ENCODE measurements around the gene AASS. TPM values are rescaled to one million over a fixed set of nuclear protein-coding genes. Genes with fewer than 3 reads are reported as not detected.

The AASS gene
- total RNA-seq, 4 donors from 2014 or later, result 7.9 to 20.6 (median 15.5) TPM

DNA sequence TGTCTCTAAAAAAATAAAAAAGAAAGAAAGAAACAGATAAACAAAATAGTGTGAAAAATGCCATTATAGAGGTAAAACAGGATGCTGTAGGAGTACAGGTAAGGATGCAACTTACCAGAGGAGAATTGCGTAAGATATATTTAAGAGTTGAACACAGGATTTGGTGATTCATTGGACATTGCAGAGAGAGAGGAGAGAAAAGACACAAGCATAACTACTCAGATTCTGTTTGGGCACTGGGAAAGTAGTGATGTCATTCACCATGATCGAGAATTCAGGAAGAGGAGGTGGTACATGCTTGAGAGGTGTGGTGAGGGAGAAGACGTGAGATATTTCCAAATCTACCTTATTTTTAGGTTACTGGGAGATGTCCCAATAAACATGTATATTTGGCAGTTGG lies 97.6 kb downstream of the AASS start:
- Histone ChIP-seq H3K27ac (no peak overlapping the region), H3K27me3 (no peaks in the 10 kb centered on the region), H3K9me3 (no peaks in the 10 kb centered on the region), H3K4me3 (no peak overlapping the region), H3K36me3 (peaks cover 18% of the 10 kb centered on the region), H3K4me1 (no peaks in the 10 kb centered on the region)
- TF ChIP-seq, protein P1, sequence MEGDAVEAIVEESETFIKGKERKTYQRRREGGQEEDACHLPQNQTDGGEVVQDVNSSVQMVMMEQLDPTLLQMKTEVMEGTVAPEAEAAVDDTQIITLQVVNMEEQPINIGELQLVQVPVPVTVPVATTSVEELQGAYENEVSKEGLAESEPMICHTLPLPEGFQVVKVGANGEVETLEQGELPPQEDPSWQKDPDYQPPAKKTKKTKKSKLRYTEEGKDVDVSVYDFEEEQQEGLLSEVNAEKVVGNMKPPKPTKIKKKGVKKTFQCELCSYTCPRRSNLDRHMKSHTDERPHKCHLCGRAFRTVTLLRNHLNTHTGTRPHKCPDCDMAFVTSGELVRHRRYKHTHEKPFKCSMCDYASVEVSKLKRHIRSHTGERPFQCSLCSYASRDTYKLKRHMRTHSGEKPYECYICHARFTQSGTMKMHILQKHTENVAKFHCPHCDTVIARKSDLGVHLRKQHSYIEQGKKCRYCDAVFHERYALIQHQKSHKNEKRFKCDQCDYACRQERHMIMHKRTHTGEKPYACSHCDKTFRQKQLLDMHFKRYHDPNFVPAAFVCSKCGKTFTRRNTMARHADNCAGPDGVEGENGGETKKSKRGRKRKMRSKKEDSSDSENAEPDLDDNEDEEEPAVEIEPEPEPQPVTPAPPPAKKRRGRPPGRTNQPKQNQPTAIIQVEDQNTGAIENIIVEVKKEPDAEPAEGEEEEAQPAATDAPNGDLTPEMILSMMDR (IDR thresholded peaks at IDR 0.05), result no peak
- TF ChIP-seq EP300 (IDR thresholded peaks at IDR 0.05), result no peak
- no peak for TF ChIP-seq POLR2A (IDR thresholded peaks at IDR 0.05)
- TF ChIP-seq POLR2AphosphoS5 (IDR thresholded peaks at IDR 0.05), result no peak
- DNase-seq (ENCODE audit: low spot score in 2 of 2), result no peak
- WGBS, result 84% methylated on average over 3 of the region's 3 CpGs

GRCh38 chr7:122040147-122040546 lies 103.9 kb downstream of the AASS start:
- peaks cover 24% of the 10 kb centered on the region for H3K36me3 ChIP-seq
- H3K27ac ChIP-seq, result no peak overlapping the region
- DNase-seq (ENCODE audit: low spot score in 2 of 2), result no peak
- no peak for TF ChIP-seq POLR2A (IDR thresholded peaks at IDR 0.05)
- no peak for TF ChIP-seq POLR2AphosphoS5 (IDR thresholded peaks at IDR 0.05)
- no peak for TF ChIP-seq EP300 (IDR thresholded peaks at IDR 0.05)
- TF ChIP-seq, protein P1 (IDR thresholded peaks at IDR 0.05), result no peak
- H3K9me3 ChIP-seq, result no peaks in the 10 kb centered on the region
- no peaks in the 10 kb centered on the region for H3K4me1 ChIP-seq
- no peaks in the 10 kb centered on the region for H3K27me3 ChIP-seq
- no peak overlapping the region for H3K4me3 ChIP-seq
- WGBS, result 84% methylated on average over 3 of the region's 3 CpGs

DNA sequence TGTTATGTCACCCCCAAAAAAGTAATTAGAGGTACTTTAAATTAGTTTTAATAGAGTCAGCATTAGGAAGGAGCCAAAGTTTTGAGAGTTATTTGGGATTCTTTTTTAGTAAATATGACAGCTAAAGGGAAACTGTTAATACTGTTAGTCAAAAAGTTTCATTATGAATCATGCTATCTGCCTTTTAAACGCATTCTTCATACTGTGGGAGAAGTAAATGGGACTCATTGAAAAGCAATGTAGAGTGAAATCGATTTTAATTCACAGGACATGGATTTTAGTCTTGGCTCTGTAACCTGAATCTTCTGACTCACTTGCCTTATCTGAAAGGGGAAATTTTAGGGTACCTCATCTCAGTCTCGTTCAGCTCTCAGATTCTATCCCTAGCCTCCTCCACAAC lies 105.1 kb downstream of the AASS start:
- peaks cover 12% of the 10 kb centered on the region for H3K36me3 ChIP-seq
- H3K4me1 ChIP-seq, result no peaks in the 10 kb centered on the region
- no peak for DNase-seq (ENCODE audit: low spot score in 2 of 2)
- no peaks in the 10 kb centered on the region for H3K27me3 ChIP-seq
- WGBS, result 81% methylated on average over 3 of the region's 3 CpGs
- H3K4me3 ChIP-seq, result no peak overlapping the region
- TF ChIP-seq, protein P1 (IDR thresholded peaks at IDR 0.05), result no peak
- no peak for TF ChIP-seq POLR2A (IDR thresholded peaks at IDR 0.05)
- no peak for TF ChIP-seq POLR2AphosphoS5 (IDR thresholded peaks at IDR 0.05)
- no peak for TF ChIP-seq EP300 (IDR thresholded peaks at IDR 0.05)
- no peak overlapping the region for H3K27ac ChIP-seq
- no peaks in the 10 kb centered on the region for H3K9me3 ChIP-seq

- 71% methylated on average over 3 of the region's 3 CpGs for WGBS
- Histone ChIP-seq H3K4me1 (no peaks in the 10 kb centered on the region), H3K27me3 (no peaks in the 10 kb centered on the region), H3K27ac (no peak overlapping the region), H3K4me3 (no peak overlapping the region), H3K36me3 (peaks cover 11% of the 10 kb centered on the region), H3K9me3 (no peaks in the 10 kb centered on the region)
- DNase-seq (ENCODE audit: low spot score in 2 of 2), result no peak
- no peak for TF ChIP-seq POLR2AphosphoS5 (IDR thresholded peaks at IDR 0.05)
- TF ChIP-seq, protein P1 (IDR thresholded peaks at IDR 0.05), result no peak
- no peak for TF ChIP-seq POLR2A (IDR thresholded peaks at IDR 0.05)
- no peak for TF ChIP-seq EP300 (IDR thresholded peaks at IDR 0.05)
Observed at GRCh38 chr7:122038134-122038533, 105.9 kb downstream of the AASS start.

DNA sequence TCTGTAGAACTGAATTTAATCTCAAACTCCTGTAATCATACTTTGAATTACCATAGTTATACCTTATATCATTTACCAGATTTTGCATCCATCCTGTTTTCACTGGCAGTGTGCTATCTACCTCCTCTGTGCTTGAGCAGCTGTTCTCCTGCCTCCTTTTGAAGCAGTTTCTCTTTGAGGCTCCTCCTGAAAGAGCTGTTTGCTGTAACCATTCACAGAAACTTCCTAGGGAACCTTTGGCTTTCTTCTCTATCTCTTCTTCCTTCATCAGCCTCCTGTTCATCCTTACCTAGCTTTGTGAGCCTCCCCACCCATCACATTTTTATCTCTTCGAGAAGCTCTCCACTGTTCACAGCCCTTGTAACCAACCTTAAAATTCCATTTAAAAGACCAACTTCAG lies 108.2 kb downstream of the AASS start:
- Histone ChIP-seq H3K27me3 (no peaks in the 10 kb centered on the region), H3K36me3 (peaks cover 7% of the 10 kb centered on the region), H3K9me3 (no peaks in the 10 kb centered on the region), H3K4me3 (no peak overlapping the region), H3K4me1 (no peaks in the 10 kb centered on the region), H3K27ac (no peak overlapping the region)
- DNase-seq (ENCODE audit: low spot score in 2 of 2), result no peak
- TF ChIP-seq, protein P1 (IDR thresholded peaks at IDR 0.05), result no peak
- TF ChIP-seq POLR2A (IDR thresholded peaks at IDR 0.05) (no peak), POLR2AphosphoS5 (IDR thresholded peaks at IDR 0.05) (no peak)
- WGBS, result 85% methylated on average over 1 of the region's 1 CpG
